Mammary epithelial cell (primary cell): ENCODE measurements around the gene DNAH17.

ENCODE experiments used
- CTCF ChIP-seq, 2 donors: IDR thresholded peaks in 1 of 2; conservative IDR thresholded peaks in 1 of 2; 2 replicates each; pipeline ENCODE4 v1.5.1; 2011 to 2012; ENCODE audit warnings: inconsistent platforms in 2 of 2, low read length in 2 of 2, mild to moderate bottlenecking in 2 of 2, control low read depth in 1 of 2, low read depth in 1 of 2; ENCODE audit not compliant: insufficient read depth in 1 of 2; ENCODE audit errors: extremely low read depth in 1 of 2
- EZH2 ChIP-seq: IDR thresholded peaks from 2 replicates; pipeline ENCODE4 v1.6.1; 2012; ENCODE audit warnings: low read length, inconsistent platforms, borderline replicate concordance

GRCh38 chr17:78394209-78394608 lies 183.0 kb downstream of the DNAH17 start:
- TF ChIP-seq CTCF (conservative IDR thresholded peaks at IDR 0.05 in 1 of 2, IDR thresholded peaks at IDR 0.05 in 1 of 2; ENCODE audit: extremely low read depth in 1 of 2, insufficient read depth in 1 of 2, low read depth in 1 of 2, low read length in 2 of 2) (no peak), EZH2 (no peak)
